Measurements from ENCODE around the gene SLN. TPM values are rescaled to one million over a fixed set of nuclear protein-coding genes. Genes with fewer than 3 reads are reported as not detected.

SLN gene
- total RNA-seq, 4 donors from 2014 or later = 2.0 to 2.3 TPM; not detected in 2

- H3K4me1 ChIP-seq = no peaks in the 10 kb centered on the region
- no peak for TF ChIP-seq CTCF (IDR thresholded peaks at IDR 0.05)
- TF ChIP-seq POLR2A (IDR thresholded peaks at IDR 0.05) = no peak
- DNase-seq = no peak
- H3K27me3 ChIP-seq = no peaks in the 10 kb centered on the region
- no peaks in the 10 kb centered on the region for H3K36me3 ChIP-seq
- intact Hi-C loops (cut with DNase I; ENCODE audit: low total_unique reads) = no loop called here
- H3K27ac ChIP-seq = no peak overlapping the region
- no peaks in the 10 kb centered on the region for H3K9me3 ChIP-seq
- no peak overlapping the region for H3K4me3 ChIP-seq
Measured at GRCh38 chr11:107669893-107670601, 41.8 kb downstream of the SLN start.

- Histone ChIP-seq H3K27me3 (no peaks in the 10 kb centered on the region), H3K36me3 (no peaks in the 10 kb centered on the region), H3K9me3 (no peaks in the 10 kb centered on the region), H3K27ac (no peak overlapping the region), H3K4me1 (no peaks in the 10 kb centered on the region), H3K4me3 (no peak overlapping the region)
- DNase-seq = no peak
- intact Hi-C loops (cut with DNase I; ENCODE audit: low total_unique reads) = no loop called here
- TF ChIP-seq CTCF (IDR thresholded peaks at IDR 0.05) = no peak
- no peak for TF ChIP-seq POLR2A (IDR thresholded peaks at IDR 0.05)
Measured at GRCh38 chr11:107669191-107669740, 42.6 kb downstream of the SLN start.

- Histone ChIP-seq H3K4me3 (no peak overlapping the region), H3K27ac (no peak overlapping the region), H3K9me3 (no peaks in the 10 kb centered on the region), H3K36me3 (no peaks in the 10 kb centered on the region), H3K27me3 (no peaks in the 10 kb centered on the region), H3K4me1 (no peaks in the 10 kb centered on the region)
- no peak for DNase-seq
- no peak for TF ChIP-seq POLR2A (IDR thresholded peaks at IDR 0.05)
- TF ChIP-seq CTCF (IDR thresholded peaks at IDR 0.05) = no peak
- intact Hi-C loops (cut with DNase I; ENCODE audit: low total_unique reads) = no loop called here
Measured at GRCh38 chr11:107666911-107667613, 44.8 kb downstream of the SLN start.

- intact Hi-C loops (cut with DNase I; ENCODE audit: low total_unique reads) = no loop called here
- no peaks in the 10 kb centered on the region for H3K27me3 ChIP-seq
- DNase-seq = no peak
- no peak for TF ChIP-seq CTCF (IDR thresholded peaks at IDR 0.05)
- TF ChIP-seq POLR2A (IDR thresholded peaks at IDR 0.05) = no peak
- H3K4me3 ChIP-seq = no peak overlapping the region
- no peaks in the 10 kb centered on the region for H3K36me3 ChIP-seq
- H3K4me1 ChIP-seq = no peaks in the 10 kb centered on the region
- H3K27ac ChIP-seq = no peak overlapping the region
- H3K9me3 ChIP-seq = no peaks in the 10 kb centered on the region
Measured at GRCh38 chr11:107665018-107665417, 46.8 kb downstream of the SLN start.

GRCh38 chr11:107661656-107662055 is 50.2 kb downstream of the SLN start:
- DNase-seq = no peak
- Histone ChIP-seq H3K4me1 (no peaks in the 10 kb centered on the region), H3K36me3 (no peaks in the 10 kb centered on the region), H3K27ac (no peak overlapping the region), H3K27me3 (no peaks in the 10 kb centered on the region), H3K9me3 (no peaks in the 10 kb centered on the region), H3K4me3 (no peak overlapping the region)
- TF ChIP-seq CTCF (IDR thresholded peaks at IDR 0.05) (no peak), POLR2A (IDR thresholded peaks at IDR 0.05) (no peak)
- intact Hi-C loops (cut with DNase I; ENCODE audit: low total_unique reads) = no loop called here
